HG03095 (cell line): Measurements from ENCODE around the gene ZNF74.
"Not testable (repeated sequence)": the region's sequence is repeated elsewhere in the genome, so short reads cannot be mapped to it uniquely, and the experiment has no call there.

ENCODE experiments used
- ATAC-seq: cut with Tn5 transposase; IDR thresholded peaks from one replicate; pipeline ENCODE4 v1.9.1; 2021; ENCODE audit warnings: moderate library complexity; ENCODE audit not compliant: unreplicated experiment

The ZNF74 gene

GRCh38 chr22:20374130-20374529, 19.8 kb upstream of the ZNF74 start:
- not testable (repeated sequence) for ATAC-seq

DNA sequence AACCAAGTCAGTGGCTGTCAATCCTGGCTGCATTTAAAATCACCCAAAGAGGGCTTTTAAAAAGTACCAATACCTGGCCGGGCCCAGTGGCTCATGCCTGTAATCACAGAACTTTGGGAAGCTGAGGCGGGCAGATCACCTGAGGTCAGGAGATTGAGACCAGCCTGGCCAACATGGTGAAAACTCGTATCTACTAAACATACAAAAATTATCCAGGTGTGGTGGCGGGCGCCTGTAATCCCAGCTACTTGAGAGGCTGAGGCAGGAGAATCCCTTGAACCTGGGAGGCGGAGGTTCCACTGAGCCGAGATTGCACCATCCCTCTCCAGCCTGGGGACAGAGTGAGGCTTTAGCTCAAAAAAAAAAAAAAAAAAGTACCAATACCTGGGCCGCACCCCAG, 17.7 kb upstream of the ZNF74 start:
- not testable (repeated sequence) for ATAC-seq

DNA sequence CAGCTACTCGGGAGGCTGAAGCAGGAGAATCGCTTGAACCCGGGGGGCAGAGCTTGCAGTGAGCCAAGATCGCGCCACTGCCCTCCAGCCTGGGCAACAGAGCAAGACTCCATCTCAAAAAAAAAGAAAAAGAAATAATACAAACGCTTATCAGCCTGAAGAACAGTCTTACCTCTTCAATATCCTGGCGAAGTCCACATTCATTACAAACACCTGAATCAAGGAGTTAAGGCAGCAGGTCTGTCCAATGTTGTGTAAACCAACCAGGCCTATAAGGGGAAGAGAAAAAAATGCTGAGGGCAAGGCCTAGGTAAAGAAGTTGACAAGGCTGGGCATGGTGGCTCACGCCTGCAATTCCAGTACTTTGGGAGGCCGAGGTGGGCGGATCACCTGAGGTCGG, 17.0 kb upstream of the ZNF74 start:
- ATAC-seq = not testable (repeated sequence)

- no peak for ATAC-seq
These were observed 15.8 kb upstream of the ZNF74 start for GRCh38 chr22:20378110-20378509.

GRCh38 chr22:20378684-20379083, 15.3 kb upstream of the ZNF74 start:
- ATAC-seq = not testable (repeated sequence)

- ATAC-seq = no peak
These were observed 13.5 kb upstream of the ZNF74 start for GRCh38 chr22:20380486-20380885.

- ATAC-seq = no peak
These were observed 10.4 kb upstream of the ZNF74 start for GRCh38 chr22:20383538-20383937.

GRCh38 chr22:20384171-20384570, 9.8 kb upstream of the ZNF74 start:
- ATAC-seq = no peak

DNA sequence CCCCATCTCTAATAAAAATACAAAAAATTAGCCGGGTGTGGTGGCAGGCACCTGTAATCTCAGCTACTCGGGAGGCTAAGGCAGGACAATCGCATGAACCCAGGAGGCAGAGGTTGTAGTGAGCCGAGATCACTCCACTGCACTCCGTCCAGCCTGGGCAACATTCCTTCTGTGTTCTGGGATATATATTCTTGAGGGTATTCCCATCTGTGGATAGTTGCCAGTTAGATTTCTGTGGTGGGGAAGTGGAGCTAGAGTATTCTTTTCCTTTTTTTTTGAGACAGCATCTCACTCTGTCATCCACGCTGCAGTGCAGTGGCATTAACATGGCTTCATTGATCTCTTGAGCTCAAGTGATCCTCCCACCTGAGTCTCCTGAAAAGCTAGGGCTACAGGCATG, 9.1 kb upstream of the ZNF74 start:
- ATAC-seq = no peak

- ATAC-seq = no peak
These were observed 7.6 kb upstream of the ZNF74 start for GRCh38 chr22:20386336-20386735.

DNA sequence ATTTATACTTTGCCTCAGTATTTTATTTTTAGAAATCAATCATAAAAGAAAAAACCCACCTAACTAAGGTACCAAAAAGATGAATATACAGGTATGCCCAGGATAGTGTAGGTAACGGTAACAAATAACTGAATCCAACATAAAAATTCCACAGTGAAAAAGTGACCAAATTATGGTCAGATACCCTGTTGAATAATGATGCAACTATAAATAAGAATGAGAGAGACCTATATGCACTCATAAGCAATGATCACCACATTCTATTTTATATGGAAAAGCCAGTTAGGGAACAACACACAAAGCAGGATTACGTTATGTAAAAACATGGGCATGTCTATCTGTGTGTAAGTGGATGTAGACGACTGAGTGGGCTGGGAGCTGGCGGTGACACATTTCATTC, 7.0 kb upstream of the ZNF74 start:
- no peak for ATAC-seq

DNA sequence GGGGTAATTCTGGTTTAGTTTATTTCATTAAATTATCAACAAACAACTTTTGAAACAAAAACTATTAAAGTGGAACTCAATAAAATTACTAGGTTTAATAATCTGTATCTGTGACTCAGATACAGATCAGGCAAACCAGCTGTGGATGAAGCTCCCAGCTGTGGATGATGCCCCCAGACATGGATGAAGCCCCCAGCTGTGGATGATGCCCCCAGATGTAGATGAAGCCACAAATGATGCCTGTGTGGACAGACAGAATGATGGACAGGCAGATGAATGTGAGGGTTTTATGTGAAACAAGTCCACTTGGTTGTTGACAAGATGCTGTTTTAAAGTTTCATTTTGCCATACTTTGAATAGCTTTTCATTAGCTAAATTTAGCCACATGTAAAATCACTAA, 5.8 kb upstream of the ZNF74 start:
- ATAC-seq = no peak

DNA sequence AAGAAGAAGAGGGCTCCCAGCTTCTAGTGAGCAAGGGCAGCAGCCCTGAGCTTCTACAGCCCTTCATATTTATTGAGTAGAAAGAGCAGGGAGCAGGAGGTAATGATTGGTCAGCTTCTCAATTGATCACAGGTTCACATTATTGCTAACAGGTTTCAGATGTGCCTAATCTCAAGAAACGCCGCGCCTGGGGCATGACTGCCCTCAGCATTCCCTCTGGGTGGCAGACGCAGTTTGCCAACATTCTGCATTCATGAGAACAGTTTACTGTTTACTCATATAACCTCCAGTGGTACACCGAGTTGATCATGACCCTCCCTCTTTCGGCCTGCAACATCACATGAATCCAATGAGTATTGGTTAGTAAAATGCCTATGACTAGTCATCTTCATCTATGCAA, 4.7 kb upstream of the ZNF74 start:
- no peak for ATAC-seq

- ATAC-seq = no peak
These were observed 3.5 kb upstream of the ZNF74 start for GRCh38 chr22:20390394-20390907.

GRCh38 chr22:20391222-20391621, 2.7 kb upstream of the ZNF74 start:
- ATAC-seq = no peak

DNA sequence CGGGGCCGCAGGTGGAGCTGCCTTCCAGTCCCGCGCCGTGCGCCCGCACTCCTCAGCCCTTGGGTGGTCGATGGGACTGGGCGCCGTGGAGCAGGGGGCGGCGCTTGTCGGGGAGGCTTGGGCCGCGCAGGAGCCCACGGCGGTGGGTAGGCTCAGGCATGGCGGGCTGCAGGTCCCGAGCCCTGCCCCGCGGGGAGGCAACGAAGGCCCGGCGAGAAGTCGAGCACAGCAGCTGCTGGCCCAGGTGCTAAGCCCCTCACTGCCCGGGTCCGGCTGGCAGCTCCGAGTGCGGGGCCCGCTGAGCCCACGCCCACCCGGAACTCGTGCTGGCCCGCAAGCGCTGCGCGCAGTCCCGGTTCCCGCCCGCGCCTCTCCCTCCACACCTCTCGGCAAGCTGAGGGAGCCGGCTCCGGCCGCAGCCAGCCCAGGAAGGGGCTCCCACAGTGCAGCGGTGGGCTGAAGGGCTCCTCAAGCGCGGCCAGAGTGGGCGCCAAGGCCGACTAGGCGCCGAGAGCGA, 1.5 kb upstream of the ZNF74 start:
- ATAC-seq = not testable (repeated sequence)

DNA sequence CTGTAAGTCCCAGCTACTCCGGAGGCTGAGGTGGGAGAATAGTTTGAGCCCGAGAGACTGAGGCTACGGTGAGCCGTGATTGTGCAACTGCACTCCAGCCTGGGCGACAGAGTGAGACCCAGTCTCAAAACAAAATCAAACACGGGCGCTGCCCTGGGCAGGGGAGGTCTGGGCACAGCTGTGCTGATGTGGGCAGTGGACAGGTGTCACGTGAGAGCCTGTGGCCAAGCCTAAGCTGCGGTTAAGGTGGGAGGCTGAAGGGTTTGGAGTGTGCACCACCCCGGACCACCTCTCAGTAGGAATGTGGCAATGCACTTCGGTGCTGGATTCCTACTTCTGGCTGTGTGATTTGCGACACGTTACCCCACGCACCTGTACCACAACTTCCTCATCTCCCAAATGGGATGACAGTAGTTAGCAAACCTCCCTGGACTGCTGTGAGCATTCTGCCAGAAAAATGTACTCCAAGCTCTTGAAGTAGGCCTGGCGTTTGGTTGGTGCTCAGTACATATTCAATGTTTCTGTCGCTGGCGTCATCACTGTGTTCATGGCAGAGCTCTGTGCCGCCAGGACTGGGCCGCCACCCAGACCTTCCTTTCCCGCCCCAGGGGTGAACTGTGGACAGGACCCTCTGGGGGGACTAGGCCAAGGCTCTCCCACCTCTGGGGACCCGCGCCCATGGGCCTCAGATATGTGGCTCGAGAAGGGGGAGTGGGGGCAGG, 807 bp upstream of the ZNF74 start:
- ATAC-seq = no peak

GRCh38 chr22:20395181-20395906, 1.4 kb downstream of the ZNF74 start:
- no peak for ATAC-seq

GRCh38 chr22:20395907-20396287, 1.9 kb downstream of the ZNF74 start:
- ATAC-seq = no peak

- no peak for ATAC-seq
These were observed 2.7 kb downstream of the ZNF74 start for GRCh38 chr22:20396639-20397038.

DNA sequence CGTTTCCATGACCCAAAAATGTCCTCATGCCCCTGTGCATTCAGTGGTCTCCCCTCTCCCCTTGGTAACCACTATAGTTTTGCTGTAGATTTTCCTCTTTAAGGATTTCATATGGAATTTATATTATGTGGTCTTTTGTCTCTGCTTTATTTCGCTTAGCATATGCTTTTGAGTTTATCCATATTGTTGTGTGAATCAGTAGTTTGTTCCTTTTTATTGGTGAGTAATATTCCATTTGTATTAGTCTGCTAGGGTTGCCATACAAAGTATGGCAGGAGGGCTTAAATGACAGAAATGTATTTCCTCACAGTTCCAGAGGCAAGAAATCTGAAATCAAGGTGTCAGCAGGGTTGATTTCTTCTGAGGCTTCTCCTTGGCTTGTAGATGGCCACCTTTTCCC, 3.5 kb downstream of the ZNF74 start:
- no peak for ATAC-seq

DNA sequence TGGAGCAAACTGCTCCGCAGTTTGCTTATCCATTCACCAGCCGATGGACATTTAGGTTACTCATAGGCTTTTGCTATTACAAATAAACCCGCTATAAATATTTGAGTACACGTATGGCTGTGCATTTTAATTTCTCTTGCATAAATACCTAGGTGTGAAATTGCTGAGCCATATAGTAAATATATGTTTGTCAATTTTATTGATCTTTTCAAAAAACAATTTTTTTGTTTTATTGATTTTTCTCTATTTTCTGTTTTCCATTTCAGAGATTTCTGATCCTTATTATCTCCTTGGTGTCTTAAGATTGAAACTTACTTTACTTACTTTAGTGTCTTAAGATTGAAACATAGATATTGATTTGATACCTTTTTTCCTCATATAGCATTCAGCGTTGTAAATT, 4.5 kb downstream of the ZNF74 start:
- no peak for ATAC-seq
